ENCODE data around the gene KIAA0825. TPM values are rescaled to one million over a fixed set of nuclear protein-coding genes. Genes with fewer than 3 reads are reported as not detected.

KIAA0825 gene
- total RNA-seq, 1 donor from 2014 or later = 2.2 TPM

DNA sequence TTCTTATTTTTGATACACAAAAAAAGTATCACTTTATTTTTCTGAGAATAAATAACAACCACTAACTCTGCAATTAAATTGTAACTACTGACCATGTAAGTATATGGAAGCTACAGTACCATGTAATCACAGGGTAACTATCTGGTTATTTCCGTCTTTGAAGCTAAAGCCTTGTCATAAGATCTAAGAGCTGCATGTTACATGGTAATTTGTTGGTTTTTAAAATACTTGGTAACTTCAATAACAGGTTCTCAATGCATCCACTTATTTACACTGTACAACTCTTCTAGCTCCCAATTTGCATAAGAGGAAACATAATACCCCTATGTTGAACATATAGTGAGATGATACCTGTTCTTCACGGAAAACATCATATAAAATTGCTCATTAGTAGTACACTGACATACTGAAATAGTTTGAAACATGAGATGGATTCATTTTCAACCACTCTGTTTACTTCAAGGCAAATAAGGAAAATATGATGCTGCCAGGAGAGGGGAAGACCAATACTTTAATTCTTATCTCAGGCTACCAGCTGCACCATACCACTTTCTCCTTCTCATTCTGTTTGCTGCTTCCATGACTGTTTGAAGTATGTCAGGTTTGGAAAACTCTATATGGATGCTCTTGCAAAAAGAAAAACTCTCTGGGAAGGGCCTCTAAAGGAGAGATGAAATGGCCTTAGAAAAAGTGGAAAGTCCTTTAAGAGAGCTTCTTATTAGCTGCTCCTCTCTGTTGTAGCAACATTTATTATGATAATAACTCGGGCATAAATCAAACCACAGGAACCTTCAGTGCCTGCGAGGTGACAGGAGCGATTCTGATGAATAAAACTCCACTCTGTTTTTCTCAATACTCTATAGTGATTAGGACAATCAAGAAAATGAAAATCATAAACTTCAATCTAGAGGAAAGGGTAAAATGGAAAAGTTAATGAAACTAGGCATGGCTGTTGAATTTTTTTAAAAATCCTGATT is 150.2 kb downstream of the KIAA0825 start:
- intact Hi-C loops (cut with micrococcal nuclease) = no loop called here
- Histone ChIP-seq H3K4me3 (no peak overlapping the region), H3K4me1 (no peaks in the 10 kb centered on the region), H3K27ac (replicated peaks) (no peak overlapping the region), H3K9me3 (replicated peaks) (no peaks in the 10 kb centered on the region), H3K27me3 (ENCODE audit: low read depth) (no peaks in the 10 kb centered on the region), H3K36me3 (no peaks in the 10 kb centered on the region)
- TF ChIP-seq, protein P1, sequence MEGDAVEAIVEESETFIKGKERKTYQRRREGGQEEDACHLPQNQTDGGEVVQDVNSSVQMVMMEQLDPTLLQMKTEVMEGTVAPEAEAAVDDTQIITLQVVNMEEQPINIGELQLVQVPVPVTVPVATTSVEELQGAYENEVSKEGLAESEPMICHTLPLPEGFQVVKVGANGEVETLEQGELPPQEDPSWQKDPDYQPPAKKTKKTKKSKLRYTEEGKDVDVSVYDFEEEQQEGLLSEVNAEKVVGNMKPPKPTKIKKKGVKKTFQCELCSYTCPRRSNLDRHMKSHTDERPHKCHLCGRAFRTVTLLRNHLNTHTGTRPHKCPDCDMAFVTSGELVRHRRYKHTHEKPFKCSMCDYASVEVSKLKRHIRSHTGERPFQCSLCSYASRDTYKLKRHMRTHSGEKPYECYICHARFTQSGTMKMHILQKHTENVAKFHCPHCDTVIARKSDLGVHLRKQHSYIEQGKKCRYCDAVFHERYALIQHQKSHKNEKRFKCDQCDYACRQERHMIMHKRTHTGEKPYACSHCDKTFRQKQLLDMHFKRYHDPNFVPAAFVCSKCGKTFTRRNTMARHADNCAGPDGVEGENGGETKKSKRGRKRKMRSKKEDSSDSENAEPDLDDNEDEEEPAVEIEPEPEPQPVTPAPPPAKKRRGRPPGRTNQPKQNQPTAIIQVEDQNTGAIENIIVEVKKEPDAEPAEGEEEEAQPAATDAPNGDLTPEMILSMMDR (IDR thresholded peaks at IDR 0.05; ENCODE audit: borderline replicate concordance) = no peak
- no peak for DNase-seq

DNA sequence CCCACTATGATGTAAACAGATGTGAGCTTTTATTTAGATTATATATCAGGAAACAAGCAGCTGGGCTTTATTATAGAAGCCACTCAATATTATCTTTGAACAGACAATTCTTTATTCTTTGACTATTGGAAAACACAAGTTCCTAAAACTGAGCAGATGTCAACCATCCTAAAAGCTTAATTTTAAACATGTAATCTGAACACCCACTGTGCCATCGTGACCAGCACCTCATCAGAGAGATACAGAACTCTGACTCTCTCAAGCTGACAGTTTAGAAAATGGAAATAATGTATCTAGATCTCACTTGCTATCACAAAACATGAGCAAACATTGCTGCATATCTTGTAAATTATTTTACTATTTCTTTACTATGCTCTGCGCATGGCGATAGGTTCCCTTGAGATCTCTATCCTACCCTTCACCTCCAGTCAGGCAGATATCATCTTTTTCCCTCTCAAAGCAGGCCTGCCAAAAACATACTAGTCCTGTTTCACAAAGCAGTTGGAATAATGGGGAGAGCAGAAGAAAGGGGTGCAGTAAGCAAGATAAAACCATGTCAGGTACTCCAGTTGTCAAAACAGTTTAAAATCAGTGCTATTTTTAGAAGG is 151.0 kb downstream of the KIAA0825 start:
- no peak overlapping the region for H3K4me3 ChIP-seq
- no peaks in the 10 kb centered on the region for H3K9me3 ChIP-seq (replicated peaks)
- H3K27me3 ChIP-seq (ENCODE audit: low read depth) = no peaks in the 10 kb centered on the region
- H3K27ac ChIP-seq (replicated peaks) = no peak overlapping the region
- no peaks in the 10 kb centered on the region for H3K36me3 ChIP-seq
- H3K4me1 ChIP-seq = no peaks in the 10 kb centered on the region
- intact Hi-C loops (cut with micrococcal nuclease) = no loop called here
- TF ChIP-seq, protein P1 (IDR thresholded peaks at IDR 0.05; ENCODE audit: borderline replicate concordance) = no peak
- DNase-seq = no peak

DNA sequence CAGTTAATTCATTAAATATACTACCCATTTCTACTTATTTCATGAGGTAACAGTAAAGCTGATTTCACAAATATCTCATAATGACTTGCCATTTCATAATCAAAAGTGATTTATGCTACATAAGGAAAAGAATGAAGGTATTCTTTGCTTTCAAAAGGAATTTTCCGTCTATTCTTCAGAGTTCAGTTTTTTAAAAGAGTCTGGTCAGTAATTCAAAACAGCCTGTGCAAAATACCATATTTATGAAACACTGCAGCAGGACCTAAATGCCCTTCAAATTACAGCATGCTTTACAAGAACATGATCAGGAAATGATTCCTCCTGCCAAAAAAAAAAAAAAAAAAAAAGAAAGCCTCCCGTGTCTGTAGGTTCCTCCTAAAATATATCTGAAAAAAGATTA is 154.7 kb downstream of the KIAA0825 start:
- H3K4me3 ChIP-seq = no peak overlapping the region
- no peak for DNase-seq
- H3K27me3 ChIP-seq (ENCODE audit: low read depth) = no peaks in the 10 kb centered on the region
- no peaks in the 10 kb centered on the region for H3K4me1 ChIP-seq
- no peak overlapping the region for H3K27ac ChIP-seq (replicated peaks)
- peaks cover 3% of the 10 kb centered on the region for H3K36me3 ChIP-seq
- H3K9me3 ChIP-seq (replicated peaks) = no peaks in the 10 kb centered on the region
- TF ChIP-seq, protein P1 (IDR thresholded peaks at IDR 0.05; ENCODE audit: borderline replicate concordance) = no peak
- intact Hi-C loops (cut with micrococcal nuclease) = no loop called here

DNA sequence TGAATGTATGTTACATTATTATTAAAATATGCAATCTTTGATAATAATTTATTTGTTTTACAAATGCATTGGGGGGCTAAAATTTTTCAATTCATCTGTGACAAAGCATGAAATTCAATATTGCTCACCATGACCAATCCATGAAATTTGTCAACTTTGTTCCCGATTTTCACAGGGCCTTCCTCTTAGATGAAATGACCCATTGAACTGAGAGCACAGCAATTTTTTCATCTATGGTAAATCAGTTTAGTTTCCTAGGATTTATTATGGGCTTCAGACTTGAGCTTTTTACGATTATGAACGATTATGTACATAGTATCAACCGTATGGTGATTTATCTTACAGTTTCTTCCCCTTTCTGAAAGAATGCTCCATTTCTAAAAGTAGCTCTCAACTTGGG is 157.3 kb downstream of the KIAA0825 start:
- no peak overlapping the region for H3K27ac ChIP-seq (replicated peaks)
- intact Hi-C loops (cut with micrococcal nuclease) = no loop called here
- H3K27me3 ChIP-seq (ENCODE audit: low read depth) = no peaks in the 10 kb centered on the region
- no peak for DNase-seq
- H3K4me1 ChIP-seq = no peaks in the 10 kb centered on the region
- H3K9me3 ChIP-seq (replicated peaks) = no peaks in the 10 kb centered on the region
- peaks cover 3% of the 10 kb centered on the region for H3K36me3 ChIP-seq
- TF ChIP-seq, protein P1 (IDR thresholded peaks at IDR 0.05; ENCODE audit: borderline replicate concordance) = no peak
- H3K4me3 ChIP-seq = no peak overlapping the region

DNA sequence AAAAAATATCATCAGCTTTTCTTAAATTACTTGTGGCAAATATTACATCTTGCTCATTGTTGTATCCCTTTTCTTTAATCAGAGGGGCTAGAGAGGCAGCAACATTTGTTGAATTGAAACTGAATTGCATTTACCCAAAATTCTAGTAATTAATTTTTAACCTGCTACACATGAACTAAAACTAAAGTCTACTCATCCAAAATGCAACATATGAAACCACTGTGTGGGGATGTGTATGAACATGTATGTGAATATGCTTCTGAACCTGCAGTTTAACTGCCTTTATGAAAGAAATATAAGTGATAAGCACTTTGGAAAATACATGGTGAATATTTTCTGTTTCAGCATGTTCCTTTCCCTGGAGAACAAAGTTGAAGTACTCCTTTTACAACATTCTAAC is 158.5 kb downstream of the KIAA0825 start:
- no peak overlapping the region for H3K4me3 ChIP-seq
- TF ChIP-seq, protein P1 (IDR thresholded peaks at IDR 0.05; ENCODE audit: borderline replicate concordance) = no peak
- no peak overlapping the region for H3K27ac ChIP-seq (replicated peaks)
- DNase-seq = no peak
- no peaks in the 10 kb centered on the region for H3K4me1 ChIP-seq
- peaks cover 3% of the 10 kb centered on the region for H3K36me3 ChIP-seq
- H3K27me3 ChIP-seq (ENCODE audit: low read depth) = no peaks in the 10 kb centered on the region
- H3K9me3 ChIP-seq (replicated peaks) = no peaks in the 10 kb centered on the region
- intact Hi-C loops (cut with micrococcal nuclease) = no loop called here
